HepG2 (cell line): ENCODE measurements around the gene CUL7. TPM values are rescaled to one million over a fixed set of nuclear protein-coding genes. Genes with fewer than 3 reads are reported as not detected.

Experiments used
- AKAP8 ChIP-seq: sonication (generic); formaldehyde crosslinking; IDR thresholded peaks from 2 replicates; pipeline ENCODE4 v1.5.1; 2020; ENCODE audit warnings: mild to moderate bottlenecking, missing genetic modification reagents
- ARID4A ChIP-seq: sonication (generic); formaldehyde crosslinking; IDR thresholded peaks from 2 replicates; pipeline ENCODE4 v1.5.0; 2020; ENCODE audit warnings: mild to moderate bottlenecking, missing genetic modification reagents, borderline replicate concordance
- DMAP1 ChIP-seq: IDR thresholded peaks from 2 replicates; pipeline ENCODE4 v1.6.1; 2016
- LBX2 ChIP-seq: sonication (generic); formaldehyde crosslinking; IDR thresholded peaks from 2 replicates; pipeline ENCODE4 v1.5.0; 2020; ENCODE audit warnings: missing genetic modification reagents, mild to moderate bottlenecking, borderline replicate concordance
- NAIF1 ChIP-seq: sonication (generic); formaldehyde crosslinking; IDR thresholded peaks from 2 replicates; pipeline ENCODE4 v1.5.0; 2020; ENCODE audit warnings: mild to moderate bottlenecking, missing genetic modification reagents, borderline replicate concordance
- NFE2 ChIP-seq: sonication (generic); formaldehyde crosslinking; IDR thresholded peaks from 2 replicates; pipeline ENCODE4 v1.4.0; 2020; ENCODE audit warnings: missing genetic modification reagents
- NFYC ChIP-seq: IDR thresholded peaks from 2 replicates; pipeline ENCODE4 v1.6.1; 2016; ENCODE audit warnings: missing genetic modification reagents, missing compliant biosample characterization
- POGK ChIP-seq: sonication (generic); formaldehyde crosslinking; conservative IDR thresholded peaks from 2 replicates; pipeline ENCODE4 v1.8.0; 2022; ENCODE audit warnings: mild to moderate bottlenecking, moderate library complexity, missing genetic modification reagents
- REL ChIP-seq: sonication (generic); formaldehyde crosslinking; conservative IDR thresholded peaks from 2 replicates; pipeline ENCODE4 v1.8.0; 2022; ENCODE audit warnings: mild to moderate bottlenecking, missing genetic modification reagents, moderate library complexity
- TSC22D2 ChIP-seq: sonication (generic); formaldehyde crosslinking; IDR thresholded peaks from 2 replicates; pipeline ENCODE4 v1.5.1; 2020; ENCODE audit warnings: missing genetic modification reagents, mild to moderate bottlenecking, borderline replicate concordance
- UBTF ChIP-seq: sonication (generic); formaldehyde crosslinking; IDR thresholded peaks from 2 replicates; pipeline ENCODE4 v1.4.0; 2020; ENCODE audit warnings: mild to moderate bottlenecking, missing genetic modification reagents
- ZBTB4 ChIP-seq: sonication (generic); formaldehyde crosslinking; IDR thresholded peaks from 2 replicates; pipeline ENCODE4 v1.4.0; 2020; ENCODE audit warnings: missing genetic modification reagents, mild to moderate bottlenecking, borderline replicate concordance
- ZNF251 ChIP-seq: sonication (generic); formaldehyde crosslinking; IDR thresholded peaks from 2 replicates; pipeline ENCODE4 v1.9.0; 2021; ENCODE audit warnings: mild to moderate bottlenecking, missing genetic modification reagents
- ZNF292 ChIP-seq: sonication (generic); formaldehyde crosslinking; IDR thresholded peaks from 2 replicates; pipeline ENCODE4 v1.8.1; 2022; ENCODE audit warnings: mild to moderate bottlenecking, low read depth, missing genetic modification reagents, borderline replicate concordance
- ZNF510 ChIP-seq: sonication (generic); formaldehyde crosslinking; IDR thresholded peaks from 2 replicates; pipeline ENCODE4 v1.4.0; 2020; ENCODE audit warnings: low read depth, mild to moderate bottlenecking, missing genetic modification reagents
- ZNF615 ChIP-seq: sonication (generic); formaldehyde crosslinking; IDR thresholded peaks from 2 replicates; pipeline ENCODE4 v1.5.0; 2020; ENCODE audit warnings: mild to moderate bottlenecking, missing genetic modification reagents, borderline replicate concordance
- ZNF850 ChIP-seq: sonication (generic); formaldehyde crosslinking; conservative IDR thresholded peaks from 2 replicates; pipeline ENCODE4 v1.9.0; 2021; ENCODE audit warnings: mild to moderate bottlenecking, missing genetic modification reagents
- polyA plus RNA-seq, 8 experiments: library from polyadenylated mRNA; depleted of rRNA in 3 of 8; stranded (reverse) in 7 of 8; unstranded in 1 of 8; fragments of >200 nt; fragmentation: Illumina TruSeq in 4 of 8; extraction: Trizol in 4 of 8; gene quantifications; 2 replicates each; pipeline versions ENCODE4 v1.2.1 to v1.2.3, GENCODE V29; 2011 to 2016; ENCODE audit warnings: low read depth in 4 of 8, missing spikeins in 1 of 8, mixed read lengths in 1 of 8; ENCODE audit not compliant: insufficient read depth in 1 of 8
- total RNA-seq, 5 experiments: library from RNA; depleted of rRNA; stranded (reverse); fragments of >200 nt; fragmentation: Illumina TruSeq; extraction: Trizol; gene quantifications; 2 replicates each; pipeline ENCODE4 v1.2.3, GENCODE V29; 2016; ENCODE audit warnings: low read depth in 1 of 5

The CUL7 gene
- total and polyA plus RNA-seq, 2 of the 13 experiments (the other 11 are each of a cell fraction or from before 2014, with no cell fraction given) = 32.0 to 60.7 TPM

GRCh38 chr6:43070028-43070632 lies 16.5 kb upstream of the CUL7 start (continued):
- TF ChIP-seq UBTF (CRISPR knock-in tag) (0 out of 2 replicates have a peak, but pooled peaks have one; percentile 25), ZNF850 (CRISPR knock-in tag) (no peak), ZBTB4 (CRISPR knock-in tag) (0 out of 2 replicates have a peak, but pooled peaks have one; percentile 39), ZNF251 (CRISPR knock-in tag) (no peak), NAIF1 (no peak), DMAP1 (CRISPR knock-in tag) (no peak), NFE2 (CRISPR knock-in tag) (no peak), AKAP8 (no peak), LBX2 (CRISPR knock-in tag) (no peak), POGK (CRISPR knock-in tag) (no peak), ZNF292 (CRISPR knock-in tag) (no peak), TSC22D2 (CRISPR knock-in tag) (no peak), ARID4A (CRISPR knock-in tag) (no peak), REL (CRISPR knock-in tag) (no peak), NFYC (CRISPR knock-in tag) (no peak), ZNF510 (CRISPR knock-in tag) (no peak), ZNF615 (CRISPR knock-in tag) (no peak)
